TTC549 (cell line): ENCODE data around the gene MYO1C.
"Not testable (repeated sequence)": the region's sequence is repeated elsewhere in the genome, so short reads cannot be mapped to it uniquely, and the experiment has no call there.

Experiments
- FAIRE-seq: peaks from 2 replicates; lab custom pipeline; 2012; peaks lifted over from hg19 to GRCh38; lab: Jason Lieb, UNC

The MYO1C gene

GRCh38 chr17:1462164-1463112, 30.0 kb downstream of the MYO1C start:
- FAIRE-seq, result no peak

GRCh38 chr17:1461198-1461944, 31.1 kb downstream of the MYO1C start:
- no peak for FAIRE-seq

- no peak for FAIRE-seq
Observed at GRCh38 chr17:1460233-1460632, 32.3 kb downstream of the MYO1C start.

- no peak for FAIRE-seq
Observed at GRCh38 chr17:1455797-1456599, 36.5 kb downstream of the MYO1C start, which contains the start of gene CRK. Gene CRK, minus strand, starts transcription at chr17:1456232. Its CDS starts 115 bp downstream, at chr17:1456117.

- no peak for FAIRE-seq
Observed at GRCh38 chr17:1455291-1455796, 37.1 kb downstream of the MYO1C start.

GRCh38 chr17:1454541-1454940, 37.9 kb downstream of the MYO1C start:
- FAIRE-seq, result no peak

GRCh38 chr17:1453694-1454093, 38.8 kb downstream of the MYO1C start:
- not testable (repeated sequence) for FAIRE-seq

GRCh38 chr17:1452836-1453235, 39.6 kb downstream of the MYO1C start:
- no peak for FAIRE-seq

- not testable (repeated sequence) for FAIRE-seq
Observed at GRCh38 chr17:1450261-1450660, 42.2 kb downstream of the MYO1C start.

GRCh38 chr17:1449412-1449967, 43.0 kb downstream of the MYO1C start:
- FAIRE-seq, result no peak

GRCh38 chr17:1447052-1447451, 45.4 kb downstream of the MYO1C start:
- no peak for FAIRE-seq

- no peak for FAIRE-seq
Observed at GRCh38 chr17:1446201-1446600, 46.3 kb downstream of the MYO1C start.

GRCh38 chr17:1445695-1446094, 46.8 kb downstream of the MYO1C start:
- not testable (repeated sequence) for FAIRE-seq

- FAIRE-seq, result not testable (repeated sequence)
Observed at GRCh38 chr17:1442721-1443120, 49.8 kb downstream of the MYO1C start.

GRCh38 chr17:1442187-1442586, 50.3 kb downstream of the MYO1C start:
- no peak for FAIRE-seq

- FAIRE-seq, result no peak
Observed at GRCh38 chr17:1440921-1441320, 51.6 kb downstream of the MYO1C start.

GRCh38 chr17:1438593-1439083, 53.8 kb downstream of the MYO1C start:
- no peak for FAIRE-seq

- FAIRE-seq, result no peak
Observed at GRCh38 chr17:1435326-1435725, 57.2 kb downstream of the MYO1C start.

- FAIRE-seq, result no peak
Observed at GRCh38 chr17:1434150-1434549, 58.3 kb downstream of the MYO1C start.

GRCh38 chr17:1431631-1432104, 60.8 kb downstream of the MYO1C start:
- no peak for FAIRE-seq

- no peak for FAIRE-seq
Observed at GRCh38 chr17:1423456-1424135, 68.9 kb downstream of the MYO1C start.
